GM12878 (cell line): ENCODE results near the gene NAP1L4. TPM values are rescaled to one million over a fixed set of nuclear protein-coding genes. Genes with fewer than 3 reads are reported as not detected.

Experiments used
- ATAC-seq: fragments of 200-7000 bp; cut with Tn5 transposase; 3 replicates; pipeline ENCODE4 v1.9.1; 2020; ENCODE audit warnings: mild to moderate bottlenecking, moderate library complexity
- BruUV-seq: library from RNA; stranded (reverse); fragments of 400-500 nt; replicated peaks from 2 replicates; lab custom pipeline; 2021; lab: Mats Ljungman, UMichigan
- CTCF ChIA-PET: fragments of 300-600 bp; sonication (Branson Sonifier 250); formaldehyde crosslinking; extraction: SDS; loops from one replicate; lab custom pipeline; 2021; ENCODE audit warnings: inconsistent platforms; lab: Yijun Ruan, JAX
- POLR2A ChIA-PET: fragments of 350-600 bp; formaldehyde crosslinking; extraction: SDS; loops from one replicate; lab custom pipeline; 2021; ENCODE audit warnings: inconsistent platforms; lab: Charles Lee
- RAD21 ChIA-PET: fragments of 300-600 bp; sonication (Branson Sonifier 250); formaldehyde crosslinking; loops from one replicate; lab custom pipeline; 2023; ENCODE audit warnings: antibody characterized with exemption; ENCODE audit not compliant: unreplicated experiment; lab: Charles Lee
- SMC1A ChIA-PET: fragments of 300-600 bp; sonication (Branson Sonifier 250); formaldehyde crosslinking; loops from one replicate; lab custom pipeline; 2023; ENCODE audit not compliant: unreplicated experiment, uncharacterized antibody; lab: Charles Lee
- DNase-seq: peaks from one replicate; pipeline ENCODE4 v3.0.0-alpha.2; 2011; ENCODE audit warnings: low read depth, low spot score
- FAIRE-seq: peaks from 3 replicates; lab custom pipeline; 2011; peaks lifted over from hg19 to GRCh38; lab: Jason Lieb, UNC
- H2AFZ ChIP-seq: 2 replicates; pipeline ENCODE4 v1.6.0; 2011; ENCODE audit warnings: low read depth, low read length, control low read depth; ENCODE audit not compliant: control insufficient read depth
- H3K27ac ChIP-seq: 2 replicates; pipeline ENCODE4 v1.5.1; 2011; ENCODE audit warnings: control low read depth; ENCODE audit not compliant: control insufficient read depth, insufficient read depth
- H3K27me3 ChIP-seq, 2 experiments: replicated peaks in 1 of 2; 2 replicates each; pipeline versions ENCODE4 v1.6.0 to v1.6.1; 2011; ENCODE audit warnings: low read length in 1 of 2; ENCODE audit not compliant: control insufficient read depth in 2 of 2, insufficient read depth in 2 of 2
- H3K36me3 ChIP-seq, 2 experiments: 2 replicates each; pipeline ENCODE4 v1.5.1; 2011; ENCODE audit warnings: low read length in 1 of 2; ENCODE audit not compliant: control insufficient read depth in 2 of 2, insufficient read depth in 2 of 2
- H3K4me1 ChIP-seq: 2 replicates; pipeline ENCODE4 v1.6.1; 2011; ENCODE audit warnings: mild to moderate bottlenecking, low read length, moderate library complexity, mixed read lengths; ENCODE audit not compliant: control insufficient read depth, insufficient read depth
- H3K4me2 ChIP-seq: 2 replicates; pipeline ENCODE4 v1.6.0; 2011; ENCODE audit warnings: control low read depth; ENCODE audit not compliant: control insufficient read depth, insufficient read depth
- H3K4me3 ChIP-seq: fragments of 200-600 bp; sonication (generic); 2 replicates; pipeline ENCODE4 v1.5.1; 2016
- H3K79me2 ChIP-seq: 2 replicates; pipeline ENCODE4 v1.6.0; 2011; ENCODE audit warnings: low read length; ENCODE audit not compliant: control insufficient read depth, insufficient read depth
- H3K9ac ChIP-seq: 2 replicates; pipeline ENCODE4 v1.8.0; 2011; ENCODE audit warnings: low read length, control low read depth, mixed read lengths; ENCODE audit not compliant: control insufficient read depth, insufficient read depth
- H3K9me3 ChIP-seq: replicated peaks from 3 replicates; pipeline ENCODE4 v1.5.1; 2011; ENCODE audit warnings: mild to moderate bottlenecking, low read length; ENCODE audit not compliant: control insufficient read depth, insufficient read depth
- H4K20me1 ChIP-seq: 2 replicates; pipeline ENCODE4 v1.6.0; 2011; ENCODE audit not compliant: control insufficient read depth, insufficient read depth
- BCL11A ChIP-seq: IDR thresholded peaks from 2 replicates; pipeline ENCODE4 v1.6.1; 2011; ENCODE audit warnings: low read depth, low read length
- CBX5 ChIP-seq: sonication (generic); IDR thresholded peaks from 2 replicates; pipeline ENCODE4 v1.6.1; 2016; ENCODE audit warnings: low read depth, moderate library complexity, mild to moderate bottlenecking, inconsistent platforms
- CHD1 ChIP-seq: IDR thresholded peaks from 2 replicates; pipeline ENCODE4 v1.6.1; 2012; ENCODE audit warnings: low read depth, low read length, improper control_type of control experiment
- DPF2 ChIP-seq: fragments of 450-650 bp; IDR thresholded peaks from 2 replicates; pipeline ENCODE4 v1.6.1; 2017; ENCODE audit warnings: mild to moderate bottlenecking
- HDAC2 ChIP-seq: fragments of 200-600 bp; sonication (generic); IDR thresholded peaks from 2 replicates; pipeline ENCODE4 v1.6.1; 2017
- KDM1A ChIP-seq: fragments of 200-600 bp; sonication (generic); IDR thresholded peaks from 2 replicates; pipeline ENCODE4 v1.6.1; 2016; ENCODE audit warnings: borderline replicate concordance
- MEF2A ChIP-seq: IDR thresholded peaks from 2 replicates; pipeline ENCODE4 v1.6.1; 2011; ENCODE audit warnings: low read depth, mild to moderate bottlenecking, low read length, moderate library complexity; ENCODE audit not compliant: insufficient read depth
- PAX8 ChIP-seq: fragments of 450-650 bp; IDR thresholded peaks from 2 replicates; pipeline ENCODE4 v1.6.1; 2017; ENCODE audit warnings: mild to moderate bottlenecking, moderate library complexity
- POLR2AphosphoS2 ChIP-seq: IDR thresholded peaks from 2 replicates; pipeline ENCODE4 v1.6.1; 2011; ENCODE audit warnings: low read depth, mild to moderate bottlenecking, low read length, improper control_type of control experiment, moderate library complexity
- RBBP5 ChIP-seq: fragments of 200-600 bp; sonication (generic); conservative IDR thresholded peaks from 2 replicates; pipeline ENCODE4 v1.6.1; 2016
- SIX5 ChIP-seq: IDR thresholded peaks from 2 replicates; pipeline ENCODE4 v1.6.1; 2011; ENCODE audit warnings: mild to moderate bottlenecking, low read depth, low read length, moderate library complexity; ENCODE audit not compliant: severe bottlenecking
- SRF ChIP-seq, 2 experiments: IDR thresholded peaks; 2 replicates each; pipeline ENCODE4 v1.6.1; 2011; ENCODE audit warnings: low read depth in 2 of 2, low read length in 2 of 2, mild to moderate bottlenecking in 1 of 2, moderate library complexity in 1 of 2
- ZBED1 ChIP-seq: IDR thresholded peaks from 2 replicates; pipeline ENCODE4 v1.6.1; 2016; ENCODE audit warnings: borderline replicate concordance
- ZSCAN29 ChIP-seq: fragments of 450-650 bp; IDR thresholded peaks from 2 replicates; pipeline ENCODE4 v1.6.1; 2017; ENCODE audit warnings: mild to moderate bottlenecking, moderate library complexity
- WGBS: methylation state at CpG from one replicate; pipeline ENCODE4 v1.1.6; 2016; ENCODE audit warnings: low lambda C conversion rate; ENCODE audit not compliant: insufficient replicate concordance, insufficient coverage; ENCODE audit errors: missing lambda C conversion rate; 5-methylcytosine and 5-hydroxymethylcytosine counted together
- in situ Hi-C: fragments of 300-500 bp; cut with MboI; formaldehyde crosslinking; loops from 9 replicates; pipeline ENCODE4 v1.14.3; 2018; ENCODE audit warnings: mixed read lengths
- intact Hi-C: fragments of 100-400 bp; cut with micrococcal nuclease; formaldehyde crosslinking; loops from one replicate; pipeline ENCODE4 v1.14.2; 2022; ENCODE audit not compliant: unreplicated experiment
- polyA plus RNA-seq, 11 experiments: library from polyadenylated mRNA; depleted of rRNA in 4 of 11; unstranded in 6 of 11; stranded (reverse) in 5 of 11; fragments of >200 nt; fragmentation: Nextera tagmentation in 4 of 11; fragmentation: Illumina TruSeq in 1 of 11; extraction: Ambion mirVana in 4 of 11; extraction: Trizol in 1 of 11; gene quantifications; 1 replicate in 1 of 11; 2 replicates in 10 of 11; pipeline versions ENCODE4 v1.2.1 to v1.2.3, GENCODE V29; 2011 to 2016; ENCODE audit warnings: inconsistent platforms in 2 of 11, missing spikeins in 2 of 11, low read depth in 1 of 11
- total RNA-seq, 4 experiments: library from RNA; depleted of rRNA in 3 of 4; stranded (reverse); fragments of >200 nt in 3 of 4; fragmentation: Illumina TruSeq in 1 of 4; extraction: Trizol in 1 of 4; gene quantifications; 2 replicates each; pipeline versions ENCODE4 v1.2.1 to v1.2.3, GENCODE V29; 2013 to 2021
- TF ChIP-seq, protein P1 (sequence below): IDR thresholded peaks from 2 replicates; pipeline ENCODE4 v1.6.1; 2011; ENCODE audit warnings: mild to moderate bottlenecking, low read depth, low read length, moderate library complexity; ENCODE audit not compliant: insufficient replicate concordance
- TF ChIP-seq, protein P2 (sequence below): fragments of 450-650 bp; IDR thresholded peaks from 2 replicates; pipeline ENCODE4 v1.6.1; 2017; ENCODE audit warnings: mild to moderate bottlenecking
- TF ChIP-seq, protein P3 (sequence below): IDR thresholded peaks from 2 replicates; pipeline ENCODE4 v1.6.1; 2011; ENCODE audit warnings: low read depth, low read length, improper control_type of control experiment, borderline replicate concordance
- TF ChIP-seq, protein P4 (sequence below): fragments of 450-650 bp; IDR thresholded peaks from 2 replicates; pipeline ENCODE4 v1.6.1; 2018; ENCODE audit warnings: mild to moderate bottlenecking, low read depth, moderate library complexity; ENCODE audit not compliant: partially characterized antibody

Gene NAP1L4
- total and polyA plus RNA-seq, 10 of the 15 experiments (the other 5 are each of a cell fraction or from before 2014, with no cell fraction given), result 24.8 to 198 (median 114) TPM

DNA sequence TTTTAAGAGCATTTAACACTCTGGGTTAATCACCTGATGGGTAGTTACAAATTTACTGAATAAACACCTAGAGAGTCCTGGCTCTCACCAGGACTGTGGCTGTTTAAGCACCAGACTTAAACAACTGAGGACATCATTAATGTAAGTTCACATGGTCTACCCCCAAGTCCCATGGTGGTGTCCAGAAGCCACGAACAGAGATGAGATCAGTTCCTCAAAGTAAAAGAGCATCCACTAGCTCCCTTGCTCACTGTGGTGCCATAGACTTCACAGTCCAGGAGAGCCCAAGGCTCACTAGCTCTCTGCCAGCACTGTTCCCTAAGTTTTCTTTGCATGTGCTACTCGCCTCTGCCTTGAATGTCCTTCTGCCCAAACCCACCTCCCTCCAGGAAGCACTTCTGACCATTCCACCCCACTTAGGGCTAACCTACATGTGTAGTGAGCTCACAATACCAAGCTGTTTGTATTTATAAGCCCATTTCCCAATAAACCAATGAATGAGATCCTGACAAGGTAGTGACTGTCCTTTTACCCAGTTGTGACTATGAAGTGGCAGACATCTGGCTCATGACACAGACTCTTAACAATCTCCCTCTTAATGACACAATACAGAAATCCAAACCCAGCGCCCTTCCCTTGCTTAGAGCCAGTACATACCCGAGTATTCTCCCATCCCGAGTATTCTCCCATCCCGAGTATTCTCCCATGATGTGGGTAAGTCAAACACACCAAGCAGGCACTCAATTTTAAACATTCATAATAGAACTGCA is 15.7 kb downstream of the NAP1L4 start:
- ChIA-PET CTCF (interaction anchor here (0.8 to 3.6 kb wide), 9 partner anchors 13 to 114 kb away, joined by 3 to 43 read pairs (median 5); no protein-coding TSS in a partner anchor), SMC1A (interaction anchor here (0.6 to 3.7 kb wide), 9 partner anchors 10 to 115 kb away, joined by 3 to 26 read pairs (median 4); no protein-coding TSS in a partner anchor), RAD21 (interaction anchor here (1.0 to 3.5 kb wide), 5 partner anchors 13 to 115 kb away, joined by 3 to 23 read pairs (median 7); no protein-coding TSS in a partner anchor), POLR2A (interaction anchor here (0.6 to 2.1 kb wide), 2 partner anchors 11 to 13 kb away, joined by 3 to 5 read pairs; no protein-coding TSS in a partner anchor)
- 71% methylated on average over 6 of the region's 6 CpGs for WGBS
- ATAC-seq (peak; percentile 21; the same call in 2 of the 3 replicates), FAIRE-seq (no peak), DNase-seq (no peak)
- Histone ChIP-seq H3K9ac (no peak overlapping the region), H3K4me3 (no peak overlapping the region), H3K4me2 (no peak overlapping the region), H3K27me3 (no peaks in the 10 kb centered on the region), H2AFZ (no peak overlapping the region), H3K4me1 (no peaks in the 10 kb centered on the region), H3K27ac (no peak overlapping the region), H3K79me2 (peaks cover 28% of the 10 kb centered on the region), H3K9me3 (no peaks in the 10 kb centered on the region), H4K20me1 (no peaks in the 10 kb centered on the region), H3K36me3 (peaks cover 22 to 33% of the 10 kb centered on the region in 2 experiments)
- intact Hi-C loops (loop anchor here (10.0 kb wide), 1 partner anchor 118 kb away; no protein-coding TSS in a partner anchor), in situ Hi-C loops (no loop called here)
- no peak for TF ChIP-seq POLR2AphosphoS2
- no peak for TF ChIP-seq HDAC2
- TF ChIP-seq, protein P1, sequence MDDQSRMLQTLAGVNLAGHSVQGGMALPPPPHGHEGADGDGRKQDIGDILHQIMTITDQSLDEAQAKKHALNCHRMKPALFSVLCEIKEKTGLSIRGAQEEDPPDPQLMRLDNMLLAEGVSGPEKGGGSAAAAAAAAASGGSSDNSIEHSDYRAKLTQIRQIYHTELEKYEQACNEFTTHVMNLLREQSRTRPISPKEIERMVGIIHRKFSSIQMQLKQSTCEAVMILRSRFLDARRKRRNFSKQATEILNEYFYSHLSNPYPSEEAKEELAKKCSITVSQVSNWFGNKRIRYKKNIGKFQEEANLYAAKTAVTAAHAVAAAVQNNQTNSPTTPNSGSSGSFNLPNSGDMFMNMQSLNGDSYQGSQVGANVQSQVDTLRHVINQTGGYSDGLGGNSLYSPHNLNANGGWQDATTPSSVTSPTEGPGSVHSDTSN, result no peak
- TF ChIP-seq SRF (IDR thresholded peaks at IDR 0.05; ENCODE audit: low read depth in 2 of 2, low read length in 2 of 2), result no peak
- TF ChIP-seq, protein P2, sequence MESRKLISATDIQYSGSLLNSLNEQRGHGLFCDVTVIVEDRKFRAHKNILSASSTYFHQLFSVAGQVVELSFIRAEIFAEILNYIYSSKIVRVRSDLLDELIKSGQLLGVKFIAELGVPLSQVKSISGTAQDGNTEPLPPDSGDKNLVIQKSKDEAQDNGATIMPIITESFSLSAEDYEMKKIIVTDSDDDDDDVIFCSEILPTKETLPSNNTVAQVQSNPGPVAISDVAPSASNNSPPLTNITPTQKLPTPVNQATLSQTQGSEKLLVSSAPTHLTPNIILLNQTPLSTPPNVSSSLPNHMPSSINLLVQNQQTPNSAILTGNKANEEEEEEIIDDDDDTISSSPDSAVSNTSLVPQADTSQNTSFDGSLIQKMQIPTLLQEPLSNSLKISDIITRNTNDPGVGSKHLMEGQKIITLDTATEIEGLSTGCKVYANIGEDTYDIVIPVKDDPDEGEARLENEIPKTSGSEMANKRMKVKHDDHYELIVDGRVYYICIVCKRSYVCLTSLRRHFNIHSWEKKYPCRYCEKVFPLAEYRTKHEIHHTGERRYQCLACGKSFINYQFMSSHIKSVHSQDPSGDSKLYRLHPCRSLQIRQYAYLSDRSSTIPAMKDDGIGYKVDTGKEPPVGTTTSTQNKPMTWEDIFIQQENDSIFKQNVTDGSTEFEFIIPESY, result no peak
- no peak for TF ChIP-seq KDM1A
- TF ChIP-seq CHD1, result no peak
- no peak for TF ChIP-seq ZSCAN29
- TF ChIP-seq ZBED1, result no peak
- TF ChIP-seq, protein P3, sequence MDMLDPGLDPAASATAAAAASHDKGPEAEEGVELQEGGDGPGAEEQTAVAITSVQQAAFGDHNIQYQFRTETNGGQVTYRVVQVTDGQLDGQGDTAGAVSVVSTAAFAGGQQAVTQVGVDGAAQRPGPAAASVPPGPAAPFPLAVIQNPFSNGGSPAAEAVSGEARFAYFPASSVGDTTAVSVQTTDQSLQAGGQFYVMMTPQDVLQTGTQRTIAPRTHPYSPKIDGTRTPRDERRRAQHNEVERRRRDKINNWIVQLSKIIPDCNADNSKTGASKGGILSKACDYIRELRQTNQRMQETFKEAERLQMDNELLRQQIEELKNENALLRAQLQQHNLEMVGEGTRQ, result no peak
- TF ChIP-seq BCL11A, result no peak
- TF ChIP-seq PAX8, result no peak
- no peak for TF ChIP-seq MEF2A
- TF ChIP-seq SIX5, result no peak
- TF ChIP-seq RBBP5, result no peak
- TF ChIP-seq DPF2, result no peak
- TF ChIP-seq, protein P4, sequence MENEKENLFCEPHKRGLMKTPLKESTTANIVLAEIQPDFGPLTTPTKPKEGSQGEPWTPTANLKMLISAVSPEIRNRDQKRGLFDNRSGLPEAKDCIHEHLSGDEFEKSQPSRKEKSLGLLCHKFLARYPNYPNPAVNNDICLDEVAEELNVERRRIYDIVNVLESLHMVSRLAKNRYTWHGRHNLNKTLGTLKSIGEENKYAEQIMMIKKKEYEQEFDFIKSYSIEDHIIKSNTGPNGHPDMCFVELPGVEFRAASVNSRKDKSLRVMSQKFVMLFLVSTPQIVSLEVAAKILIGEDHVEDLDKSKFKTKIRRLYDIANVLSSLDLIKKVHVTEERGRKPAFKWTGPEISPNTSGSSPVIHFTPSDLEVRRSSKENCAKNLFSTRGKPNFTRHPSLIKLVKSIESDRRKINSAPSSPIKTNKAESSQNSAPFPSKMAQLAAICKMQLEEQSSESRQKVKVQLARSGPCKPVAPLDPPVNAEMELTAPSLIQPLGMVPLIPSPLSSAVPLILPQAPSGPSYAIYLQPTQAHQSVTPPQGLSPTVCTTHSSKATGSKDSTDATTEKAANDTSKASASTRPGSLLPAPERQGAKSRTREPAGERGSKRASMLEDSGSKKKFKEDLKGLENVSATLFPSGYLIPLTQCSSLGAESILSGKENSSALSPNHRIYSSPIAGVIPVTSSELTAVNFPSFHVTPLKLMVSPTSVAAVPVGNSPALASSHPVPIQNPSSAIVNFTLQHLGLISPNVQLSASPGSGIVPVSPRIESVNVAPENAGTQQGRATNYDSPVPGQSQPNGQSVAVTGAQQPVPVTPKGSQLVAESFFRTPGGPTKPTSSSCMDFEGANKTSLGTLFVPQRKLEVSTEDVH, result no peak
- no peak for TF ChIP-seq CBX5
- BruUV-seq, result no TSS peak
